ENCODE results near the gene CRACDL. TPM values are rescaled to one million over a fixed set of nuclear protein-coding genes. Genes with fewer than 3 reads are reported as not detected.

Gene CRACDL
- total RNA-seq, 3 donors from 2014 or later (not counting 1 experiment from before 2014, with no cell fraction given), result 0.09 to 0.40 (median 0.11) TPM

DNA sequence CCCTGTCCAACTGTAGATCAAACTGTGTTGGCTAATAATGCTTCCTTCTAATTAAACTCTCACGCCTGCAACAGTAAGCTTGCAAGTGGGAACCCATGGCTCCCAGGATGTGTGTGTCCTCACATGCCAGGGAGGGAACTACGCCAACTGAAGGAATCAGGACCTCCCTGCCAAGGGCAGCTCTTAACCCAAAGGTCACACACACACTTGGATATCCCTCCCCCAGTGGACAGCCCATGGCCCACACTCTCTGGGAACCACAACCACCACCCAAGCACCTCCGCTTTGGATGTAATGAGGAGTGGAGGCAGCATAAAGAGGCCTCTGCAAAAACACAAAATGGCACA is 102.1 kb downstream of the CRACDL start:
- intact Hi-C loops (cut with micrococcal nuclease), result loop anchor here (1.0 to 10.0 kb wide), 2 partner anchors 341 to 421 kb away; no protein-coding TSS in a partner anchor
- WGBS (ENCODE audit: insufficient coverage), result 100% methylated on average over 2 of the region's 3 CpGs
- DNase-seq (no peak), ATAC-seq (no peak)
- Histone ChIP-seq H3K9me3 (ENCODE audit: control insufficient read depth, insufficient read depth, low read length) (no peaks in the 10 kb centered on the region), H3K4me3 (ENCODE audit: low read length) (no peak overlapping the region), H3K27me3 (ENCODE audit: control insufficient read depth, insufficient read depth, low read length) (no peaks in the 10 kb centered on the region), H3K4me1 (ENCODE audit: control insufficient read depth, insufficient read depth, low read length) (peaks cover 55% of the 10 kb centered on the region), H3K27ac (ENCODE audit: low read length) (peak overlapping the region; percentile 31), H3K36me3 (ENCODE audit: control insufficient read depth, insufficient read depth, low read length) (no peaks in the 10 kb centered on the region)
- TF ChIP-seq, protein P1, sequence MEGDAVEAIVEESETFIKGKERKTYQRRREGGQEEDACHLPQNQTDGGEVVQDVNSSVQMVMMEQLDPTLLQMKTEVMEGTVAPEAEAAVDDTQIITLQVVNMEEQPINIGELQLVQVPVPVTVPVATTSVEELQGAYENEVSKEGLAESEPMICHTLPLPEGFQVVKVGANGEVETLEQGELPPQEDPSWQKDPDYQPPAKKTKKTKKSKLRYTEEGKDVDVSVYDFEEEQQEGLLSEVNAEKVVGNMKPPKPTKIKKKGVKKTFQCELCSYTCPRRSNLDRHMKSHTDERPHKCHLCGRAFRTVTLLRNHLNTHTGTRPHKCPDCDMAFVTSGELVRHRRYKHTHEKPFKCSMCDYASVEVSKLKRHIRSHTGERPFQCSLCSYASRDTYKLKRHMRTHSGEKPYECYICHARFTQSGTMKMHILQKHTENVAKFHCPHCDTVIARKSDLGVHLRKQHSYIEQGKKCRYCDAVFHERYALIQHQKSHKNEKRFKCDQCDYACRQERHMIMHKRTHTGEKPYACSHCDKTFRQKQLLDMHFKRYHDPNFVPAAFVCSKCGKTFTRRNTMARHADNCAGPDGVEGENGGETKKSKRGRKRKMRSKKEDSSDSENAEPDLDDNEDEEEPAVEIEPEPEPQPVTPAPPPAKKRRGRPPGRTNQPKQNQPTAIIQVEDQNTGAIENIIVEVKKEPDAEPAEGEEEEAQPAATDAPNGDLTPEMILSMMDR (IDR thresholded peaks at IDR 0.05), result no peak
- H3K27me3 Mint-ChIP-seq (ENCODE audit: low read depth in 2 of 2), result no peaks in the 10 kb centered on the region
- H3K9me3 Mint-ChIP-seq, result no peaks in the 10 kb centered on the region
- H3K4me1 Mint-ChIP-seq, result peaks cover 38 to 49% of the 10 kb centered on the region in 2 donors
- no peak overlapping the region for H3K4me3 Mint-ChIP-seq
- peak overlapping the region in 1 of 2 donors; percentile 30 for H3K27ac Mint-ChIP-seq
- no peaks in the 10 kb centered on the region for H3K36me3 Mint-ChIP-seq

DNA sequence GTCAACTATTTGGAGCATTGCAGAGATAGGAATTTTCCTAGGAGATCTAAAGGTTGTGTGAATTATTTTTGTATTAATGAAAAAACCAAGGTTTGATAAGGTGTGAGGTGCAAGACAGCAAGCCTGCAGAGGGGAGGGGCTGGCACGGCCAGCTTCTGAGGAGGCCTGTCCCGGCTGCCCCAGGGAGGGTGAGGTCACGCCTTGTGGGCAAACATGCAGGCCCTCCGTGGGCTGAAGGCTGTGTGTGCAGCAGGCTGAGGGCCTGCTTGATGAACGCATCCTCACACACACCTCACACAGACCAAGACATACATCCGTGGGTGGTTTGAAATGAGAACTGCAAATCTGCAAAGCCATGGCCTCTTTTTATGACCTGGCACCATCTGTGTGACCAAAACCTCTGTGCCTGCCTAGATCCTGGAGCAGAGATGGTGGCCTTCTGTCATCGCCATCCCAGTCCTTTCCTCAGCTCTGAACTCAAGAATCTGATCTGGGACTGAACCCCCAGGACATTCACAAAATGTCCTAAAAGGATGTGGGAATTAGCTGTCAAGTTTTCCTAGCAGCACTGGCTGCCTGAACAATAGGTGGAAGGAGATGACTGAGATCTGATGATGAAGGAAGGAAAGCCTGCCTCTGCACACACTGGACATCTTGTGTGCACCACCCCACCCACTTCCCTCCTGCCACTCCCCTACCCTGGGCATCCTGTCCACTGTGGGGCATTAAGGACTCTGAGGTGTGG is 102.7 kb downstream of the CRACDL start:
- Histone ChIP-seq H3K27ac (ENCODE audit: low read length) (peak overlapping the region; percentile 31), H3K4me1 (ENCODE audit: control insufficient read depth, insufficient read depth, low read length) (peaks cover 61% of the 10 kb centered on the region), H3K27me3 (ENCODE audit: control insufficient read depth, insufficient read depth, low read length) (no peaks in the 10 kb centered on the region), H3K4me3 (ENCODE audit: low read length) (no peak overlapping the region), H3K36me3 (ENCODE audit: control insufficient read depth, insufficient read depth, low read length) (no peaks in the 10 kb centered on the region), H3K9me3 (ENCODE audit: control insufficient read depth, insufficient read depth, low read length) (no peaks in the 10 kb centered on the region)
- H3K4me1 Mint-ChIP-seq, result peaks cover 43 to 54% of the 10 kb centered on the region in 2 donors
- no peak for DNase-seq
- H3K27me3 Mint-ChIP-seq (ENCODE audit: low read depth in 2 of 2), result no peaks in the 10 kb centered on the region
- 36% methylated on average over 7 of the region's 7 CpGs for WGBS (ENCODE audit: insufficient coverage)
- H3K36me3 Mint-ChIP-seq, result no peaks in the 10 kb centered on the region
- TF ChIP-seq, protein P1 (IDR thresholded peaks at IDR 0.05), result no peak
- intact Hi-C loops (cut with micrococcal nuclease), result loop anchor here (1.0 to 10.0 kb wide), 2 partner anchors 341 to 420 kb away; no protein-coding TSS in a partner anchor
- no peak overlapping the region for H3K4me3 Mint-ChIP-seq
- peak; percentile 40 to 48 (median 46) for ATAC-seq
- H3K9me3 Mint-ChIP-seq, result no peaks in the 10 kb centered on the region
- peak overlapping the region in 1 of 2 donors; percentile 30 for H3K27ac Mint-ChIP-seq

DNA sequence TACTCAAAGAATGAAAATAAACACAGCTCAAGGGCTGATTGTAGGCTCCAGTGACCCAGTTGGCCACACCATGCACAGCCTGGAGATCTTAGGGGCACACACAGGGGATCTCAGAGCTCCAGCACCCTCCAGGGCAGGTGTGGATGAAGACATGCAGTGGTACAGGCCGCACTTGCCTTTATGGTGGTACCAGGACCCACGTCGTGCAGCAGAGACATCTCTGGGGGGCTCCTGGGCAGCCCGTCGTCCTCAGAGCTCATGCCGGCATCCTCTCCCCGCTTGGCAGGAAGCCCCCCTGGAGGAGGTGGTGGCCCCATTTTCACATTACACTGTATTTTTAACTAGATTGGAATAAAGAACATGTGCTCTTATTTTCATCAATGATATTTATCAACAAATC is 103.9 kb downstream of the CRACDL start:
- H3K36me3 Mint-ChIP-seq, result no peaks in the 10 kb centered on the region
- H3K4me3 Mint-ChIP-seq, result no peak overlapping the region
- no peaks in the 10 kb centered on the region for H3K27me3 ChIP-seq (ENCODE audit: control insufficient read depth, insufficient read depth, low read length)
- DNase-seq (no peak), ATAC-seq (no peak)
- peaks cover 48 to 59% of the 10 kb centered on the region in 2 donors for H3K4me1 Mint-ChIP-seq
- no peaks in the 10 kb centered on the region for H3K27me3 Mint-ChIP-seq (ENCODE audit: low read depth in 2 of 2)
- H3K36me3 ChIP-seq (ENCODE audit: control insufficient read depth, insufficient read depth, low read length), result no peaks in the 10 kb centered on the region
- TF ChIP-seq, protein P1 (IDR thresholded peaks at IDR 0.05), result no peak
- H3K4me3 ChIP-seq (ENCODE audit: low read length), result no peak overlapping the region
- H3K9me3 Mint-ChIP-seq, result no peaks in the 10 kb centered on the region
- 96% methylated on average over 6 of the region's 7 CpGs for WGBS (ENCODE audit: insufficient coverage)
- H3K4me1 ChIP-seq (ENCODE audit: control insufficient read depth, insufficient read depth, low read length), result peaks cover 69% of the 10 kb centered on the region
- H3K9me3 ChIP-seq (ENCODE audit: control insufficient read depth, insufficient read depth, low read length), result no peaks in the 10 kb centered on the region
- H3K27ac Mint-ChIP-seq, result peak overlapping the region in 1 of 2 donors; percentile 30
- intact Hi-C loops (cut with micrococcal nuclease), result loop anchor here (10.0 kb wide), 1 partner anchor 343 kb away; no protein-coding TSS in a partner anchor
- peak overlapping the region; percentile 31 for H3K27ac ChIP-seq (ENCODE audit: low read length)

All from natural killer cell (primary cell).